ENCODE measurements around the gene FBXL22.
"Not testable (repeated sequence)": the region's sequence is repeated elsewhere in the genome, so short reads cannot be mapped to it uniquely, and the experiment has no call there.

Gene FBXL22

GRCh38 chr15:63611177-63611576 is 14.0 kb downstream of the FBXL22 start:
- no peak overlapping the region for H4K8ac ChIP-seq (ENCODE audit: low read length)
- peak overlapping the region; percentile 83 for H3K9ac ChIP-seq (ENCODE audit: low read length)
- 84% methylated on average over 3 of the region's 3 CpGs for WGBS
- H2BK120ac ChIP-seq (ENCODE audit: low read depth, low read length) = no peak overlapping the region
- H3K23ac ChIP-seq (ENCODE audit: low read length in 2 of 2) = no peak overlapping the region
- no peak overlapping the region for H3K4me2 ChIP-seq (ENCODE audit: low read length, poor library complexity, severe bottlenecking)
- H2AK5ac ChIP-seq (ENCODE audit: low read length, severe bottlenecking) = no peak overlapping the region
- H3K79me1 ChIP-seq (replicated peaks; ENCODE audit: low read length, poor library complexity, severe bottlenecking) = no peaks in the 10 kb centered on the region
- H3K4me3 ChIP-seq (ENCODE audit: insufficient read depth in 1 of 2, low read depth in 1 of 2, low read length in 2 of 2) = no peak overlapping the region
- no peak for DNase-seq
- no peak overlapping the region for H3K14ac ChIP-seq (ENCODE audit: low read length in 2 of 2)
- H3K4ac ChIP-seq (ENCODE audit: low read depth in 1 of 2, low read length in 2 of 2) = no peak overlapping the region
- H3K4me1 ChIP-seq (ENCODE audit: control insufficient read depth, insufficient read depth, low read depth, low read length) = peaks cover 16% of the 10 kb centered on the region
- peaks cover 36 to 70% of the 10 kb centered on the region in 2 experiments for H3K36me3 ChIP-seq (ENCODE audit: control insufficient read depth in 1 of 2, insufficient read depth in 2 of 2, low read depth in 1 of 2, low read length in 2 of 2)
- H3K18ac ChIP-seq (ENCODE audit: low read depth in 1 of 2, low read length in 2 of 2) = no peak overlapping the region
- no peaks in the 10 kb centered on the region for H3K9me3 ChIP-seq (ENCODE audit: control insufficient read depth, low read length)
- H2BK12ac ChIP-seq (ENCODE audit: low read length in 2 of 2) = peak overlapping the region in 1 of 2 experiments; percentile 0
- no peak overlapping the region for H4K91ac ChIP-seq (ENCODE audit: low read length)
- no peak overlapping the region for H2BK5ac ChIP-seq (ENCODE audit: low read depth, low read length, poor library complexity, severe bottlenecking)
- peak overlapping the region; percentile 63 for H3K27ac ChIP-seq (ENCODE audit: low read length, poor library complexity, severe bottlenecking)
- no peaks in the 10 kb centered on the region for H3K27me3 ChIP-seq (ENCODE audit: control insufficient read depth in 1 of 2, insufficient read depth in 1 of 2, low read length in 2 of 2)
- no peak overlapping the region for H2BK15ac ChIP-seq (ENCODE audit: low read depth, poor library complexity, severe bottlenecking)
- H2AFZ ChIP-seq (ENCODE audit: low read depth, low read length) = no peak overlapping the region

GRCh38 chr15:63612300-63612699 is 15.1 kb downstream of the FBXL22 start:
- Histone ChIP-seq H3K23ac (ENCODE audit: low read length in 2 of 2) (no peak overlapping the region), H2BK5ac (ENCODE audit: low read depth, low read length, poor library complexity, severe bottlenecking) (no peak overlapping the region), H4K91ac (ENCODE audit: low read length) (no peak overlapping the region), H3K14ac (ENCODE audit: low read length in 2 of 2) (no peak overlapping the region), H3K36me3 (ENCODE audit: control insufficient read depth in 1 of 2, insufficient read depth in 2 of 2, low read depth in 1 of 2, low read length in 2 of 2) (peaks cover 30 to 74% of the 10 kb centered on the region in 2 experiments), H2AFZ (ENCODE audit: low read depth, low read length) (no peak overlapping the region), H3K4me2 (ENCODE audit: low read length, poor library complexity, severe bottlenecking) (no peak overlapping the region), H2BK120ac (ENCODE audit: low read depth, low read length) (no peak overlapping the region), H3K9ac (ENCODE audit: low read length) (no peak overlapping the region), H2BK12ac (ENCODE audit: low read length in 2 of 2) (no peak overlapping the region), H3K27me3 (ENCODE audit: control insufficient read depth in 1 of 2, insufficient read depth in 1 of 2, low read length in 2 of 2) (no peaks in the 10 kb centered on the region), H3K18ac (ENCODE audit: low read depth in 1 of 2, low read length in 2 of 2) (no peak overlapping the region), H3K4me1 (ENCODE audit: control insufficient read depth, insufficient read depth, low read depth, low read length) (peaks cover 18% of the 10 kb centered on the region), H3K4me3 (ENCODE audit: insufficient read depth in 1 of 2, low read depth in 1 of 2, low read length in 2 of 2) (no peak overlapping the region), H2AK5ac (ENCODE audit: low read length, severe bottlenecking) (no peak overlapping the region), H3K79me1 (replicated peaks; ENCODE audit: low read length, poor library complexity, severe bottlenecking) (no peaks in the 10 kb centered on the region), H3K27ac (ENCODE audit: low read length, poor library complexity, severe bottlenecking) (no peak overlapping the region), H2BK15ac (ENCODE audit: low read depth, poor library complexity, severe bottlenecking) (no peak overlapping the region), H3K4ac (ENCODE audit: low read depth in 1 of 2, low read length in 2 of 2) (no peak overlapping the region), H3K9me3 (ENCODE audit: control insufficient read depth, low read length) (no peaks in the 10 kb centered on the region), H4K8ac (ENCODE audit: low read length) (no peak overlapping the region)
- no peak for DNase-seq
- WGBS = 97% methylated on average over 15 of the region's 15 CpGs

- no peak overlapping the region for H2BK12ac ChIP-seq (ENCODE audit: low read length in 2 of 2)
These were observed 18.7 kb downstream of the FBXL22 start for GRCh38 chr15:63615935-63616334.

GRCh38 chr15:63617147-63617546 is 20.0 kb downstream of the FBXL22 start:
- H3K9me3 ChIP-seq (ENCODE audit: control insufficient read depth, low read length); H3K4ac ChIP-seq (ENCODE audit: low read depth in 1 of 2, low read length in 2 of 2); H4K8ac ChIP-seq (ENCODE audit: low read length); H3K4me2 ChIP-seq (ENCODE audit: low read length, poor library complexity, severe bottlenecking); H3K14ac ChIP-seq (ENCODE audit: low read length in 2 of 2); H2BK12ac ChIP-seq (ENCODE audit: low read length in 2 of 2); H2AK5ac ChIP-seq (ENCODE audit: low read length, severe bottlenecking); H2BK5ac ChIP-seq (ENCODE audit: low read depth, low read length, poor library complexity, severe bottlenecking); DNase-seq; H4K91ac ChIP-seq (ENCODE audit: low read length); H3K23ac ChIP-seq (ENCODE audit: low read length in 2 of 2); H3K27ac ChIP-seq (ENCODE audit: low read length, poor library complexity, severe bottlenecking); H2AFZ ChIP-seq (ENCODE audit: low read depth, low read length); H3K79me1 ChIP-seq (replicated peaks; ENCODE audit: low read length, poor library complexity, severe bottlenecking); H3K4me1 ChIP-seq (ENCODE audit: control insufficient read depth, insufficient read depth, low read depth, low read length); H3K4me3 ChIP-seq (ENCODE audit: insufficient read depth in 1 of 2, low read depth in 1 of 2, low read length in 2 of 2); H3K9ac ChIP-seq (ENCODE audit: low read length); H3K18ac ChIP-seq (ENCODE audit: low read depth in 1 of 2, low read length in 2 of 2); H2BK120ac ChIP-seq (ENCODE audit: low read depth, low read length); H2BK15ac ChIP-seq (ENCODE audit: low read depth, poor library complexity, severe bottlenecking); H3K27me3 ChIP-seq (ENCODE audit: control insufficient read depth in 1 of 2, insufficient read depth in 1 of 2, low read length in 2 of 2): not testable (repeated sequence)
- H3K36me3 ChIP-seq (ENCODE audit: control insufficient read depth in 1 of 2, insufficient read depth in 2 of 2, low read depth in 1 of 2, low read length in 2 of 2) = peaks cover 7 to 47% of the 10 kb centered on the region in 2 experiments
- WGBS = 100% methylated on average over 2 of the region's 4 CpGs

More at GRCh38 chr15:63615935-63616334, 18.7 kb downstream of the FBXL22 start:
- no peak overlapping the region for H3K4me2 ChIP-seq (ENCODE audit: low read length, poor library complexity, severe bottlenecking)
- peaks cover 11 to 52% of the 10 kb centered on the region in 2 experiments for H3K36me3 ChIP-seq (ENCODE audit: control insufficient read depth in 1 of 2, insufficient read depth in 2 of 2, low read depth in 1 of 2, low read length in 2 of 2)
- no peak overlapping the region for H3K14ac ChIP-seq (ENCODE audit: low read length in 2 of 2)
- no peak overlapping the region for H2BK15ac ChIP-seq (ENCODE audit: low read depth, poor library complexity, severe bottlenecking)
- 100% methylated on average over 1 of the region's 3 CpGs for WGBS
- H3K27ac ChIP-seq (ENCODE audit: low read length, poor library complexity, severe bottlenecking) = no peak overlapping the region
- no peak overlapping the region for H4K8ac ChIP-seq (ENCODE audit: low read length)
- H3K4me1 ChIP-seq (ENCODE audit: control insufficient read depth, insufficient read depth, low read depth, low read length) = peaks cover 12% of the 10 kb centered on the region
- no peak overlapping the region for H3K4ac ChIP-seq (ENCODE audit: low read depth in 1 of 2, low read length in 2 of 2)
- no peak overlapping the region for H2AFZ ChIP-seq (ENCODE audit: low read depth, low read length)
- no peak overlapping the region for H4K91ac ChIP-seq (ENCODE audit: low read length)
- H3K18ac ChIP-seq (ENCODE audit: low read depth in 1 of 2, low read length in 2 of 2) = no peak overlapping the region
- no peak overlapping the region for H3K9ac ChIP-seq (ENCODE audit: low read length)
- no peaks in the 10 kb centered on the region for H3K27me3 ChIP-seq (ENCODE audit: control insufficient read depth in 1 of 2, insufficient read depth in 1 of 2, low read length in 2 of 2)
- no peaks in the 10 kb centered on the region for H3K79me1 ChIP-seq (replicated peaks; ENCODE audit: low read length, poor library complexity, severe bottlenecking)
- no peak overlapping the region for H2BK5ac ChIP-seq (ENCODE audit: low read depth, low read length, poor library complexity, severe bottlenecking)
- DNase-seq = no peak
- no peak overlapping the region for H2AK5ac ChIP-seq (ENCODE audit: low read length, severe bottlenecking)
- no peaks in the 10 kb centered on the region for H3K9me3 ChIP-seq (ENCODE audit: control insufficient read depth, low read length)
- no peak overlapping the region for H3K23ac ChIP-seq (ENCODE audit: low read length in 2 of 2)
- H2BK120ac ChIP-seq (ENCODE audit: low read depth, low read length) = no peak overlapping the region
- no peak overlapping the region for H3K4me3 ChIP-seq (ENCODE audit: insufficient read depth in 1 of 2, low read depth in 1 of 2, low read length in 2 of 2)

All from mesenchymal stem cell (in vitro differentiated cells and primary cell).